GM12891 (cell line): ENCODE measurements around the gene HNRNPA2B1.
"Not testable (repeated sequence)": the region's sequence is repeated elsewhere in the genome, so short reads cannot be mapped to it uniquely, and the experiment has no call there.

Experiments used
- PAX5 ChIP-seq: IDR thresholded peaks from 2 replicates; pipeline ENCODE4 v1.6.1; 2011; ENCODE audit warnings: low read length, moderate library complexity, mild to moderate bottlenecking; ENCODE audit not compliant: insufficient read depth, severe bottlenecking
- POLR2A ChIP-seq: IDR thresholded peaks from 2 replicates; pipeline ENCODE4 v1.6.1; 2011; ENCODE audit warnings: low read depth, low read length, control low read depth
- POLR2AphosphoS5 ChIP-seq: IDR thresholded peaks from 2 replicates; pipeline ENCODE4 v1.6.1; 2011; ENCODE audit warnings: low read depth, low read length, control low read depth
- SPI1 ChIP-seq: IDR thresholded peaks from 2 replicates; pipeline ENCODE4 v1.6.1; 2011; ENCODE audit warnings: low read depth, low read length, control low read depth
- TAF1 ChIP-seq: IDR thresholded peaks from 2 replicates; pipeline ENCODE4 v1.6.1; 2011; ENCODE audit warnings: low read depth, low read length, control low read depth

DNA sequence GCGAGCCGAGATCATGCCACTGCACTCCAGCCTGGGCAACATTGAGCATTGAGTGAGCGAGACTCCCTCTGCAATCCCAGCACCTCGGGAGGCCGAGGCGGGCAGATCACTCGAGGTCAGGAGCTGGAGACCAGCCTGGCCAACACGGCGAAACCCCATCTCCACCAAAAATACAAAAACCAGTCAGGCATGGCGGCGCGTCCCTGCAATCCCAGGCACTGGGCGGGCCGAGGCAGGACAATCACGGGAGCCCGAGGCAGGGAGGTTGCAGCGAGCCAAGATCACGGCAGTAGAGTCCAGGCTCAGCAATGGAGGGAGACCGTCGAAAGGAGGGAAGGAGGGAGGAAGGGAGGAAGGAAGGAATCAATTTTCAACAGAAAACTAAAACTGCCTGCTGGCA lies 23.3 kb downstream of the HNRNPA2B1 start:
- not testable (repeated sequence) for TF ChIP-seq POLR2A, POLR2AphosphoS5, TAF1, PAX5, SPI1
